Glomerular endothelial cell (primary cell): ENCODE results near the gene ZNF428. TPM values are rescaled to one million over a fixed set of nuclear protein-coding genes. Genes with fewer than 3 reads are reported as not detected.
A peak's percentile ranks its signal among the peaks of the same experiment; 100 is the strongest.
"Not testable (repeated sequence)": the region's sequence is repeated elsewhere in the genome, so short reads cannot be mapped to it uniquely, and the experiment has no call there.

Experiments used
- DNase-seq: peaks from one replicate; pipeline ENCODE4 v3.0.0-alpha.2; 2011; ENCODE audit warnings: low read depth, low spot score; ENCODE audit errors: extremely low read depth
- total RNA-seq: library from RNA; depleted of rRNA; stranded (reverse); fragments of >200 nt; gene quantifications from 2 replicates; pipeline ENCODE4 v1.2.3, GENCODE V29; 2015

The ZNF428 gene
- total RNA-seq, 1 donor from 2014 or later, result 72.5 TPM

DNA sequence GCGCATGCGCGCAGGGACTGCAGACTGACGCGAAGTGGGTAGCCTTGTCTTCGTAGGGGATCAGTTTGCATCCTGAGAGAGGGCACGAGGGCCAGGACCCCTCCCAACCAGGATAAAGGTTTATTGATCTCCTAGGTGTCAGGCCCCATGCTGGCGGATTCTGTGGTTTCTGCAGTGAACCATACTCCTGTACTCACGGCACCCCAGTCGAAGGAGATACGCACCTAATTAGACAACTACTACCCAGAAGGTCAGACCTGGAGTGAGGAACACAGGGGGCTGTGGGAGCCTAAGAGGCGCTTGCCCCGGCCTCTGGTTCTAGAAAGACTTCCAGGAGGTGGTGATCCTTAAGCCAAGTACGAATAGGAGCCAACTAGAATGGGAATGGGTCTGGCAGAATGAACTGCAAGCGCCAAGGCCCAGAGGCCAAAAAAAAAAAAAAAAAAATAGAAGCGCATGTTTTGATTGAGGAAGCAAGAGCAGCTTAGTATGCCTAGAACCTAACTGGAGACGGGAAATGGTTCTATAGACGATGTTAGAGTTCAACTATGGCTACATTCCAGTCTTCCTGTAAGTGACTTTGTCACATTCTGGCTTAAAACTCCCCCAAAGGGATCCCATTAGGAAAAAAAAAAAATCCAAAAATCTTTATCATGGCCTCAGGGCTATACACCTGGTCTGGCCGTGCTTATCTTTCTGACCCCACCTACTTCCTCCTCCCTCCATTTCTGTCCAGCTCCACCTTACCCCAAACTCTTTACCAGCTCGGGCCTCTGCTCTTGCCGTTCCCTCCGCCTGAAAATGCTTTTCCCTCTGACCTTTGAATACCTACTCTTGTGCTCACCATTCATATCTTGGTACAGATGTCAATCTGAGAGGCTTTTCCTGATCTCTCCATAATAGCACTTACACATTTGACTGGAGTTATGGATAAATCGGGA lies 902 bp upstream of the ZNF428 start:
- no peak for DNase-seq

GRCh38 chr19:43618921-43619261 lies 538 bp downstream of the ZNF428 start:
- DNase-seq, result no peak

GRCh38 chr19:43616954-43617353 lies 2.5 kb downstream of the ZNF428 start:
- DNase-seq, result no peak

DNA sequence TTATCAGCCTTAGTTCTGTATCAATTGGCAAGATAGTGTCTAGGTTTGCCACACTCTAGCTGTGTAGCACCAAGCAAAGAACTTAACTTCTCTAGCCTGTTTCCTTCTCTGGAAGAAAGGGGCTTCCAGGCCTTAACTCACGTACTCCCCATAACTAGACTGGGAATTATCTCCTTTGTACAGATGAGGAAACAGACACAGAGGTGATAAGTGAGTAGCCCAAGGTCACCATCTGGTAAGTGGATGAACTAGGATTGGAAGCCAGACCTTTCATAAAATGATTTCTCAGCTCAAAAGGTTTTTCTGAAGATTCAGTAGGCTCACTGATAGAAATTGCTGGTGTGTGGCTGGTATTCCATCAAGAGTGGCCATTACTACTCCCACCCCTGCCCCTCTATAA lies 3.1 kb downstream of the ZNF428 start:
- no peak for DNase-seq

DNA sequence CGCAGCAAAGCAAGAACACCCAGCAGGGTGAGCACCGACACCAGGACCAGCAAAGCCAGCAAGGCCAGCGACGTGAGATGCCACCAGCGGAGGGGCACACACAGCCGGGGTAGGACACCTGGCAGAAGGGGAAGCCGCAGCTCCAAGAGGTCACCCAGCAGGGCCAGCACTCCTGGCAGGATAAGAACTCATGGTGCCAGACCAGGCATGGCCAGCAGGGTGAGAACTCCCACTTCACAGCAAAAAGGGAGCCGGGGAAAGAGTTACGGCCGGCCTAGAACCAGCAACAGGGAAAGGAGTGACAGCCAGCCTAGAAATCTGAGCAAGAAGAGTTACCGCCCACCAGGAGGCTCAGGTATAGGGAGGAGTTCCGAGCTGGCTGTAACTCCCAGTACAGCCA lies 7.1 kb downstream of the ZNF428 start:
- no peak for DNase-seq

DNA sequence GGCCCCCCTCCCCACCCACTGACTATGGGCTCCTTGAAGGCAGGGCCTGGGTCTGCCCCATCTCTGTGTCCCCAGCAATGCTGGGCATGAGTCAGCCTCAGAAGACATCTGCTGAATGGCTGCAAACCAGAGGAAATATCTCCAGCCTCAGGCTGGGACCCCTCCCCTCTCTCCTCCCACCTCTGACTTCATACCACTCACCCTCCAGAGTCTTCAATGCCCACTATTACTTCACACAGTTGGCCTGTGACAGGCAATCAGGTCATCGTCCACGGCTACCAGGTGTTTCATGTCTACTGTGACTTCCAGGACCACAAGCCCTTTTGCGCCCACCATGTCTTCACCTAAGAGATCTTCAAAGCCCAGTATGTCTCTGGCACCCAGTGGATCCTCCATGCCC lies 7.6 kb downstream of the ZNF428 start, which contains the start of gene SRRM5:
Gene SRRM5 (plus strand): TSS at position 301 of the 400 bp plus-strand sequence. CDS start 34 bp downstream, at position 335.
- DNase-seq, result no peak

DNA sequence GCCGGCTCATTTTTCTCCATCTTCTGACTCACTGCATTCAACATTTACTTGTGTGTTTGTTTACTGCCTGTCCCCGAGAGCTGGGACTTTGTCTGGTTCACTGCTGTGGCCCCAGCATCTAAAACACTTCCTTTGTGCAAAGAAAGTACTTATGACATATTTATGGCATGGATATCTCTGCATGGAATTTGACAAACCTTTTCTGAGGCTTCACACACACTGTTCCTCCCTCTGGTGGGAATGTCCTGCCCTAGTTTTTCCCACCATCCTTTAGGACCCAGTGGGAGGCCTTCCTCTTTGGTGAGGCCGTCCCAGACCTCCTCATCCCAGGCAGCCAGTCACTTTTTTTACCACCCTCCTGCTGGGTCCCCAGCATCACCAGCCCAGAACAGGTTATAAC lies 8.9 kb downstream of the ZNF428 start:
- no peak for DNase-seq

DNA sequence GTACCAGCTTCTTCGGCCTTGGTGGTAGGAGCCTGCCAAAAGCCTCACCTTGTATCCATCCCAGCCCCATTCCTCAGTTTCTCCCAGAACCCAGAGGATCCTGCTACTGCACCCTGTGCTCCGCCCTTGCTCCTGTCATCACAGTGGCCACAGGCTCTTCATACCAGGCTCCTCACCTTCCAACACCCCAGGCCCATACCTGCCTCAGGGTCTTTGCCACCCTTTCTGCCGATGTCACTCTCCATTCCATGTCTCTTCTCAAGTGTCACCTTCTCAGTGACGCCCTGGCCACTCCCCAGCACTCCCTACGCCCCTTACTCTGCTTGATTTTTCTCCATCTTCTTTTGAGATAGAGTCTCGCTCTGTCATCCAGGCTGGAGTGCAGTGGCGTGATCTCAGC lies 9.6 kb downstream of the ZNF428 start:
- no peak for DNase-seq

GRCh38 chr19:43607238-43608205 lies 11.9 kb downstream of the ZNF428 start:
- DNase-seq, result no peak

GRCh38 chr19:43606569-43607229 lies 12.7 kb downstream of the ZNF428 start:
- DNase-seq, result no peak

DNA sequence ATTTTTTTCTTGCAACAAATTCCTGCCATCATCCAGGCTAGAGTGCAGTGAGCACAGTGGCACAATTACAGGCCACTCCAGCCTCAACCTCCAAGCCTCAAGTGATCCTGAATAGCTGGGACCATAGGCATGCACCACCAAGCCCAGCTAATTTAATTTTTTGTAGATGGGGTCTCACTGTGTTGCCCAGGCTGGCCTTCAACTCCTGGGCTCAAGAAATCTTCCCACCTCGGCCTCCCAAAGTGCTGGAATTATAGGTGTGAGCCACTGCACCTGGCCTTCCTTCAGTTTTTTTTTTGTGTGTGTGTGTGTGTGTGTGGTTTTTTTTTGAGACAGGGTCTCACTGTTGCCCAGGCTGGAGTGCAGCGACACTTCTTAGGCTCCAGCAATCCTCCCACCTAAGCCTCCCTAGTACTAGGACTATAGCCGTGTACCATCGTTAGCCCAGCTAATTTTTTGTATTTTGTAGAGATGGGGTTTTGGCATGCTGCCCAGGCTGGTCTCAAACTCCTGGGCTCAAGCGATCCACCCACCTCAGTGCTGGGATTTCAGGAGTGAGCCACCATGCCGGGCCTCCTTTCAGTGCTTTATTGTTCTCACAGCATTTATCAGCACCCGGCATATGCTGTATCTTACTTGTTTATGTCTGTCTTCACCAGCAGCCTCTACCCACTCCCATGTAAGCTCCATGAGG lies 13.4 kb downstream of the ZNF428 start:
- DNase-seq, result no peak

GRCh38 chr19:43600326-43600725 lies 19.1 kb downstream of the ZNF428 start:
- not testable (repeated sequence) for DNase-seq

DNA sequence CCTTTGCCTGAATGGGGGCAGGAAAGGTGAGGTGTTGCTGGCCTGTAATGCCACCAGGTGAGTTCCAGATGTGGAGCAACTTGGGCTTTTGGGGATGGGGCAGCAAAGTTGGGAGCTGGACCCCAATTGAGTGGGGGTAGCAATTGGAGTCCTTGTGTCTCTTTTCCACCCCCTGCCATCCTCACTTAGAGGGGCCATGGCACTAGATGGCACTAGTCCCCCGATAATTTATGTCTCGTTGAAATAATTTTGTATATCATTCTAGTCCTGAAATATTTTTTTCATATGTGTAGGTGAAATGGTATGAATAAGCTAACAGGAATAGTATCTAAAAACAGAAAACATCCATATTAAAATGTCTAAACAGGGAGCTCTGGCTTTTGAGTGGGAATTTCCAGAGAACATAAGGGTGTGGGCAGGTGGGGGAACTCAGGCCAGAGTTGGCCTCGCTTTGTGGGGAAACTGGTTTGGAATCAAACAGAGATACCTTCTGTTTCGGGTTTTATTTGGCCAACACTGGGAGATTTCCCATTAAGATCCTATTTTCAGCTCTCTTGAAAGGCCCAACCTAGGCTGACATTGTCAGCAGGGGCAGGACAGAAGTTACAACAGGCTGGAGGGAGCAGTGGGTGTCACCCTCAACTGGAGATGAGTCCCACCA lies 19.7 kb downstream of the ZNF428 start:
- no peak for DNase-seq

- DNase-seq, result no peak
These were observed 20.8 kb downstream of the ZNF428 start for GRCh38 chr19:43598445-43599240.

GRCh38 chr19:43597876-43598275 lies 21.6 kb downstream of the ZNF428 start:
- no peak for DNase-seq

- DNase-seq, result no peak
These were observed 22.5 kb downstream of the ZNF428 start for GRCh38 chr19:43596842-43597461.

GRCh38 chr19:43595999-43596841 lies 23.2 kb downstream of the ZNF428 start, which contains the start of the genes IRGQ and ZNF576:
Gene IRGQ (minus strand): TSS chr19:43596134. CDS start chr19:43595338, 796 bp downstream.
Gene ZNF576 (plus strand): TSS chr19:43596595. CDS start chr19:43597109, 514 bp downstream.
- peak; percentile 97 for DNase-seq
